ENCODE data around the gene NDUFAF8. TPM values are rescaled to one million over a fixed set of nuclear protein-coding genes. Genes with fewer than 3 reads are reported as not detected.
A peak's percentile ranks its signal among the peaks of the same experiment; 100 is the strongest.
"Not testable (repeated sequence)": the region's sequence is repeated elsewhere in the genome, so short reads cannot be mapped to it uniquely, and the experiment has no call there.

Gene NDUFAF8
- total RNA-seq, 1 donor from 2014 or later = 77.0 TPM

DNA sequence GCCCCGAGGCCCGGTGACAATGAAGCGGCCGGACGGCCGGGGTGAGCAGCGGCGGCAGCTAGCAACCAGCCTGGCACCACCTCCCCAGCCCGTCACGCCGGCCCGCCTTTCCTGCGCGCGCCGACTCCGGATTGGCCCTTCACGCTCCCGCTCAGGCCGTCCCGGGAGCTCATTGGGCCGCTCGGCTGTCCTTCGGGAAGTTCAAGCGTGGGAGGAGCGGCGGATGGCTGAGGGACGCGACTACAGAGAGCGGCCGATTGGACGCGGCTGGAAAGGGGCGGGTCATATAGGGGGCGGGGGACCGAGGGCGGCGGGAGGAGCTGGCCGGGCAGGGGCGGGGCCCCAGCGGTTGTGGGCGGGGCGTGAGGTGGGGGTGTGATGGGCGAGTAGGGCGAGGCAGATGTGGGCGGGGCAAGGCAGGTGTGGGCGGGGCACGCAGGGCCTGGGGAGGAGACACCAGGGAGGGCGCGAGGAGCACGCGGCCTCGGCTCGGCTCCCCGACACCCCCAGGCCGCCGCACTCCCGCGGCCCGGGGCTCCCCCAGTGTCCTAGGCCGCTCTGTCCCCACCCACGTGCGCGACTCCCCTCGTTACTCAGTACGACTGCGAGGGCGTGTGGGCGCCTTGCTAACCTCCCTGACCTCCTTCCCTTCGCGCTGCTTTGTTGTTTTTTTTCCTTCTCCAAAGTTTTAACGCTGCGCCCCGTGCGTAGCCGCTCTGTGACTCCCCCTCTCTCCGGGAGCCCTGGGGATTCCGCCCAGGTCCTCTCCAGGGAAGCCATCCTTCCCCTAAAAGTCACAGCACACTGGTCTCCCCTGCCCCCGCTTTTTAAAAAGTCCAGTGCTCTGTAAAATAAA, 16.0 kb upstream of the NDUFAF8 start, which contains the start of gene CEP131:
TSS of gene CEP131 (minus strand) at position 60 of the 856 bp plus-strand sequence. CDS start 2,909 bp downstream, outside the sequence.
- DNase-seq (ENCODE audit: low spot score) = peak; percentile 99

DNA sequence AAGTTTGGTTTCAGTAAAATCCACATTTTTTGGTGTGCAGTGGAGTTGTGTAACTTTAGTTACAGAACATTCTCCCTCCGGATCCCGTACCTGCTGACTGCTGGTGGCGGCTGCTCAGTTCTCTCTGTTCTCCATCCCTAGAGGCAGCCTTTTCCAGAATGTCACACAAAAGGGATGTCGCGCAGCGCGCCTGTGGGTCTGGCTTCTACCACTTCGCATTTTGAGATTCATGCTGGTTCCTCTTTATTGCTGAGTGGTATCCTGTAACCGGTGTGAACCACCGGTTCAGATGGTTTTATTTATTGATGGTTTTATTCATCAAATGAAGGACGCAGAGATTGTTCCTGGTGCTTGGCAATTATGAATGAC, 15.4 kb upstream of the NDUFAF8 start:
- peak; percentile 10 for DNase-seq (ENCODE audit: low spot score)

DNA sequence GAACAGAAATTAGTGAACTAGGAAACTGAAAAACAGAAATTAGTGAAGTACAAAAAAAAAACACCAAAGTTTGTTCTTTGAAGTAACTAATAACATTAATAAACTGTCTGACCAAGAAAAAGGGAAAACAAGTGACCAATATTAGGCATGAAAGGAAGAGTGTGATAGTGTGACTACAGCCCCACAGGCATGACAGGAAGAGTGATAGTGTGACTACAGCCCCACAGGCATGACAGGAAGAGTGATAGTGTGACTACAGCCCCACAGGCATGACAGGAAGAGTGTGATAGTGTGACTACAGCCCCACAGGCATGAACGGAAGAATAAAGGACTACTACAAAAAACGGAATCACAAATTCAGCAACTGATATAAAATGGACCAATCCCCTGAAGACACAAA, 11.5 kb upstream of the NDUFAF8 start:
- not testable (repeated sequence) for DNase-seq (ENCODE audit: low spot score)

DNA sequence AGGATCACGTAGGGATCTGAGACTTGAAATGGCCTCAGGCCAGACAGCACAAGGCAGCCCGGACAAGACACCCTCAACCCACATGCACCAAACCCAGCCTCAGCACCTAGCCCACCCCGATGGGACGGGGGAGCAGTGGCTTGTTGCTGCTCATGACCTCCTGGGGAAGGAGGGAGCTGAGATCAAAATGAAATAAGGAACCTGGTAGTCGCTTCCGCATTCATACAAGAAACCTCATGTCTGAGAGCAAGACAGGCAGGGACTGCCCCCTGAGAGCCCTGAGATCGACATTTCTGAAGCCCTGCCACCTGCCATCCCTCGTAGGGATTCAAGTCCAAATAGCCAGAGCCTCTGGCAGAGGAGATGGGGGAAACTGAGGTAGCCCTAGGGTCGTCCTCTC, 10.7 kb upstream of the NDUFAF8 start:
- peak; percentile 31 for DNase-seq (ENCODE audit: low spot score)

DNA sequence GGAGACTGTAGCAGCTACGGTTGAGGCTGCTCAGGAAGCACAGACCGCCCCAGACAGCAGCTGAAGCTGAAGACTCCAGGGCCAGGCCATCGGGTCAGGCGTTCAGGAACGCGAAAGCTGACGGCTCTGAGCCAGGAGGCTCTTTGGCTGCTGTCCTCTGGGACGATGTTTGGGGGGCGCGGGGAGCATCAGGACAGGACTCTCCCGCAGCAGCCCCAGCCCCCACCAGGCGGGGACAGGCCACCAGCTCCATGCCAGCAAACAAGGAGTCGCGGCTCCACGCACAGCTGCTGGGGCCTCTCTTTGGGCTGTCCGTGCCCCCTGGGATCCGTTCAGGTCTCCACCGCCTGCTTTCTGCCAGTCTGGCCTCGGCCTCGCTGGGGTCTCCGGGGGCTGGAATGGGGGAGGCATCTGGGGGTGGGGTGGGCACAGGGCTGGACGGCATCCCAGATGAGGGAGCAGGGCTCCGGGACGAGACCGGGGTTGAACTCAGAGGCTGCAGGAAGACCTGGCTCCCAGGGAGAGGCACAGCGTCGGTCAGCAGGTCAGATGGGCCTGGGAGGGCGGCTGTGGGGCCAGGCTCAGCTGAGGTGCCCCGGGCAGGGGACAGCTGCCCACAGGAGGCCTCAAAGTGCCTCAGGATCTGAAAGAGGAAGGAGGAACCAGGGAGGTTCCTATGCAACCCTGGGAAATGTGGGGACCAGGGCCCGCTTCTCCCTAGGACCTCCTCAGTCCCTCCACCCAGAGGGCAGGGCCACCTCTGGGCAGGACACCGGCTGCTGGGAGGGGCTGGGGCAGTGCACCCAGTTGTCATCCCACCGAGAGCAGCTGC, 10.1 kb upstream of the NDUFAF8 start:
- DNase-seq (ENCODE audit: low spot score) = no peak

DNA sequence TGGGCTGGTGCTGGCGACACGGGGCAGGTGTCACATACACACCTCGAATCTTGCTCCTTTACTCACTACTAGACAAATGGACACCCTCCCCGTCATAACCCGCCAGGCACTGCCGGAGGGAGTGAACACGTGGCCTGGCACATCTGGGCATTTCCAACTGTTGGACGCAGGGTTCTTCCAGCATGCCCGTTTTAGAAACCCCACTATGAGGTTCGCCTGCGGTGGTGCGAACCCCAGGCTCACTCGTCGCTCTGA, 9.5 kb upstream of the NDUFAF8 start:
- DNase-seq (ENCODE audit: low spot score) = no peak

DNA sequence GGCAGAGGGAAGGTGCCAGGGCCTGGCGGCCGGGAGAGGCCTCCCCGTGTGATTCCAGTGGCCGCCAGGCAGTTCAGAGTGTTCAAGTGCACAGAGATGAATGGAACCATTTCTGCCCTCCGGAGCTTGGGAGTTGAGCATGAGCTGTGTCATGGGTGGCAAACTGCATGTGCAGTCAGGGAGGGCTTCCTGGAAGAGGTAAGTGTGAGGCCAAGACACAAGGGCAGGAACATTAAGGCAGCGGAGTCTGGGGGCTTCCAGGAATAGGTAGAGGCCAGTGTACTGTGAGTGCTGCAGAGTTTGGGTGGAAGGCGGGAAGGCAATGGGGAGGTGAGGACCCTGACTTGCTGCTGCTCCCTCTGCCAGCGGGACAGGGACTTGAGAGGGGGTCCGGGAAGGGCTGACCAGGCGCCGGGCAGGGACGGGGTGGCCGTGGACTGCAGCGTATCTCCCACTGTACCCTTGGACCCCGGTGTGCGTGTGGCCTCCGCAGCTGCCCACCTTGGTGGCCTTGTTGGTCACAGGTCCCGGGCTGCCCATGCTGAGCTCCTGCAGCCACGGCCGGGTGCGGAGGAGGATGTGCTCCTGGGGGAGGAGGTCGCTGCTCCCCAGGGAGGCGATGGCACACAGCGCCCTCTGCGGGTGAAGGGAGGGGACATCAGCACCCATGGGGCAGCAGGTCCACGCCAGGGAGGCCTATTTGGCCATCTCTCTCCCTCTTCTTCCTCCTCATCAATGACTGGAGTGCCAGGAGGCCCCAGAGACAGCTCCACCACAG, 8.9 kb upstream of the NDUFAF8 start:
- DNase-seq (ENCODE audit: low spot score) = no peak

DNA sequence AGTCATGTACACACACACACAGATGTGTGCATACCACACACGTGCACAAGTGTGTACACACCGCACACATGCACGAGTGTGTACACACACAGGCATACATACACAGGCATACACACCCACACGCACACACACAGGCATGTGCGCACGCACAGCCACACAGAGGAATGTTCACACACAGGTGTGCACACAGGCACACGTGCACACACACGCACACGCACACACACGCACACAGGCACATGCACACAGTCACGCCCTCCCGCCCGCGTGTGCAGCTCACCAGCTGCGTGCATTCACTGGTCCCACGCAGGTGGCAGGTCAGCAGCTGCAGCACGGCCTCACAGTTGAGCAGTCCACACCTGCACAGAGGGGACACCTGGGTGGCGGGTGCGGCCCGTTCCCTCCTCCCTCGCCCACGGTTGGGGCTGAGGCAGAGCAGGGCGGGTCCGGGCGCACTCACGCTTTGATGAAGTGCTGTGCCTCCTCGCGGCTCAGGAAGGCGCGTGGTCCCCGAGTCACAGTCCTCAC, 7.9 kb upstream of the NDUFAF8 start:
- no peak for DNase-seq (ENCODE audit: low spot score)

DNA sequence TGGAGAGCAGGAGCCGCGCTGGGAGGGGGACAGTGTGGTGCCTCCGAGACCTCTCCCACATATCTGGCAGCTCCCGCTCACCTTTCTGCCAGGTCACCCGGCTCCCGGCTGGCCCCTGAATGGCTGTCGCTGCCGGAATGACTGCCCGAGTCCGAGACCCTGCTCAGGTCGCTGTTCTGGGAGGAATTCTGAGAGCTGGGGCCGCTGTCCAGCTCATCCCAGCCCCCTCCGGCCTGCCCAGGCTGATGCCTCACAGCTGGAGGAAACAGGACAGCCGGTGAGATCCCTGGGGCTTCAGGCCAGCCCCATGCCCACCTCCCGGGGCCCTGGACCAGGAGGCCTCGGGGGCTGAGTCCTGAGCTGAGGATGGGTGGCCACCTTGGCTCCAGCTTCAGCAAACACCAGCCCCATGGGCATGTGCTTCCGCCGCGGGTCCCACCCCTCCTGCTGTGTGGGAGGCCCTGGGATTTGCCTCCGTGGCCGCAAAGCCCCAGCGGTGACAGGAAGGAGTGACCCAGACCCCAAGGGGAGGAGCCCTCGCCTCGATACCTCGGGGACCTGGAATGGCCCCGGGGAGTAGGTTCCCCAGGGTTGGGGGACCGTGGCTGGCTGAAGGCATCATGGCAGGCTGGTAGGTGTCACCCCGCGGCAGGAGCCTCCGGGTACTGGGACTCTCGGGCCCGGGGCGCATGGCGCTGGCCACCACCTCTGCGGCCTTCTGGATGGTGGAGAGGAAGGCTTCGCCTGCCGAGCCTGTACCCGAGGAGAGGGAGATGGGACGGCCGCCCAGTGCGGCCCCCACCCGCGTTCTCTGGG, 7.1 kb upstream of the NDUFAF8 start:
- no peak for DNase-seq (ENCODE audit: low spot score)

DNA sequence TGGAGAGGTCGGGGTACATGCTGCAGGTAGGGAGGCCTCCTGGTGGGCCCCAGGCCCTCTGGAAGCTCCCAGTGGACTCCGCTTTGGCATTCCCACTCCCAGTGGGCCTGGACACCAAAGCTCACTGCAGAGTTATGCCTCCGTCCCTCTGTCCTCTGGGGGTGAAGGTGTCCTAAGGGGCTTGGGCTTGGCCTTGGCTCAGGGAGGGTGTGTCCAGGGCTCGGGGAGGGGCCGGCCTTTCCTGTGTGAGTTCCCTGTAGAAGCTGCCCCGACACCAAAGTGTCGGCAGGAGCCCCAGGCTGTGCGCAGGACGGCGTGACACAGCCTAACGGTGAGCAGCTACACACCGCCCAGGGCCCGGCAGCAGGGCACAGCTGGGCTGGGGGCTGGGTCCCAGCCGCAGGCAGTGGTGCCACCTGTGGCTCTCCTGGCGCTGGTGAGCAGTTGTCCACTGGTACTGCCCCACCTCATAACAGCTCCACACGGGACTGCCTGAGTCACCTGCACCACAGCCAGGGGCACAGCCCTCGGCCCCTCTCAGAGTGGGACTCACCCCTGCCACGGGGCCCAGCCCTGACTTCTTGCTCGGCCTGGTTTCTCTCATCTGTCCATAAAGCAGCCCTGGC, 6.4 kb upstream of the NDUFAF8 start:
- peak; percentile 37 for DNase-seq (ENCODE audit: low spot score)

DNA sequence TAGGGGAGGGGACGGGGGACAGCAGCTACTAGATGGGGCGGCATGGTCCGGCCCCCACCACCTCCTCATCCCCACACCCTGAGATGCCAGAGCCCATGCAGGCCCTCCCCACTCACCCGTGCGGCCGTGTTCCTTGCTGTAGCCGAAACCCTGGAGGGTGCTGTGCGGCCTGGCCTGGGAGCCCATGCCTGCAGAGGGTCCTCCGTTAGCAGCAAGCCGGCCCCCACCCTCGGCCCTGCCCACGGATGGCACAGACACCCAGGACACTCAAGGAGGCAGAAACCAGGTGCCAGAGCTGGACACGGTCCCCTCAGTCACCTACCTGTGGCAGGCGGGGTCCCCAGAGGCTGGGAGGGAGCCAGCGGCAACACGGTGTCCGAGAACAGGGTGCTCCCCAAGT, 5.8 kb upstream of the NDUFAF8 start:
- DNase-seq (ENCODE audit: low spot score) = no peak

DNA sequence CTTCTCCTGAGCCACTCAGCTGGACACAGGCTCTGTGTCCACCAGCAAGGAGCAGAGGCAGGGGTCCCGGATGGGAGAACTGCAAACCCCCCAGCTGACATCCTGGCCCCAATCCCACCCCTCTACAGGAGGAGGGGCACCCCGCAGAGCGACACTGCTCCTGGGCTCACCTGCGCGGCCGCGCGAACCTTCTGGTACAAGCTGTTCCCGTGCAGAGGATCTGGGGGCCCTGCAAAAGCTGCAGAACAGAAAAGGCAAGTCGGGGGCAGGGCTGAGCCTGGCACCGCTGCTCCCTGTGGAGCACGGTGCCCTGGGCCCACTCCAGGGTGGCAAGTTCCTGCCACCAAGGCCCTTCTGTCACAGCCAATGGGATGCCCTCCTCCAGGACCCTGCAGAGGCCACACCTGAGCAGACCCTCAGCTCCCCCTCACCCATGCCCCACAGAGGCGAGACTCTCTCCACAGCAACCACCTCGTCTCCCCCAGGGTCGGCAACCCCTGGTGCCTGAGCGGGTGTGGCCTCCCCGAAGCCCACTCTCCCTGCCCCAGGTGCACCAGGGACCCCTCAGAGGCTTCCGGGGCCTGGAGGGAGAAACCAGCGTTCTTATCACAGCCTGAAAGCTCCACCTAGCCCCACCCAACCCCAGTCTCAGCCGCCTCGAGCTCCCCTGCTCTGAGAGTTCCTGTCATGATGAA, 5.2 kb upstream of the NDUFAF8 start:
- no peak for DNase-seq (ENCODE audit: low spot score)

DNA sequence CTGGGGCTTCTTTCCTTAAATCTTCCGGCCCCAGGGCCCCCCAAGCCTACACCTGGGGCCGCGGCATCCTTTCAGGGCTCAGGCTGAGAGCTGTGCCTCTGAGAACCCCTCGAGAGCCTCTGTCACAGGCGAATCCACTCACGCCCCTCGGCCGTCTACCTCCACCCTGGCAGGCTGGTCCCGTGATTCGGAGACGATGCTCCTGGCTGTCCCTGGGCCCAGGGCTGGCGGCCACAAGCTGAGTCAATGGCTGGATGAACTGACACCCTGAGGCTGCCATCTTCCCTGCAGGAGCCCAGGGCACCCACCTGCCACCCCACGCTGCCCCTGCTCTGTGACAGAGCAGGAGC, 4.6 kb upstream of the NDUFAF8 start:
- no peak for DNase-seq (ENCODE audit: low spot score)

DNA sequence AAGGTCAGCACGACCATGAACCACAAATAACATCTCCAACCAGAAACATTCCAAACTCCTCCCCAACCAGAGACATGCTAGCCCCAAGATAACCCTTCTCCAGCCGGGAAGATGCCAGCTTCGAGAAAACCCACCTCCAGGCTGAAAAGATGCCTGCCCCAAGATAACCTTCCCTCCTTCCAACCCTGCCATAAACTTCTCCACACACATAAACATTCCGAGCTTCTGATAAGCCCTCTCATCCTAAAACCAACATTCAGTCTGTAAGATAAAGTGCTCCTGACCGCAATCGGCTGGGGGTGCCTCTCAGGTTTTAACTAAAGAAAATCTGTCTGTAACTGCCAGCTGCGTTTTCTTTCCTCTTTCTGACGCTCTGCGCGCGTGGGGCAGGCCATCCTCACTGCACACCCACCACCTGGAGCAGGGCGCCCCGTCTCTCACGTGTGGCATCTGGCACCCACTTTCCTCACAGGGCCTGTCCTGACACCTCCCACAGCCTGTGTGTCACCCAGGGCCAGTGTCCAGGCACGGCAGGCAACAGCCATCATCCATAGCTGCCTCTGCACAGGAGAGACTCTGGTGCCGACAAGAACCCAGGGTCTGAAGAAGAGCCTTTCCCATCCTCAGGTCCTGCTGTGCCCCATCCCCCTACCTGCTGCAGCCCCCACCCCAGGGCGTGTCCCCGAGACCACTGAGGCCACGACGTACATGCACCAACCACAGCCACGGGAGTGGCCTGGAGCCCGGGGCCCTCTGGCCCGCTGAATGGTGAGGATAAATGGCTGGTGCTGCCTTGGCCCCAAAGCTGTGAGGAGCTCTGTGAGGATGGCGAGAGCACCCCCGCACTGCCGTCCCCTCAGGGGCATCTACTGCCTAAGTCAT, 3.9 kb upstream of the NDUFAF8 start:
- DNase-seq (ENCODE audit: low spot score) = peak; percentile 35

DNA sequence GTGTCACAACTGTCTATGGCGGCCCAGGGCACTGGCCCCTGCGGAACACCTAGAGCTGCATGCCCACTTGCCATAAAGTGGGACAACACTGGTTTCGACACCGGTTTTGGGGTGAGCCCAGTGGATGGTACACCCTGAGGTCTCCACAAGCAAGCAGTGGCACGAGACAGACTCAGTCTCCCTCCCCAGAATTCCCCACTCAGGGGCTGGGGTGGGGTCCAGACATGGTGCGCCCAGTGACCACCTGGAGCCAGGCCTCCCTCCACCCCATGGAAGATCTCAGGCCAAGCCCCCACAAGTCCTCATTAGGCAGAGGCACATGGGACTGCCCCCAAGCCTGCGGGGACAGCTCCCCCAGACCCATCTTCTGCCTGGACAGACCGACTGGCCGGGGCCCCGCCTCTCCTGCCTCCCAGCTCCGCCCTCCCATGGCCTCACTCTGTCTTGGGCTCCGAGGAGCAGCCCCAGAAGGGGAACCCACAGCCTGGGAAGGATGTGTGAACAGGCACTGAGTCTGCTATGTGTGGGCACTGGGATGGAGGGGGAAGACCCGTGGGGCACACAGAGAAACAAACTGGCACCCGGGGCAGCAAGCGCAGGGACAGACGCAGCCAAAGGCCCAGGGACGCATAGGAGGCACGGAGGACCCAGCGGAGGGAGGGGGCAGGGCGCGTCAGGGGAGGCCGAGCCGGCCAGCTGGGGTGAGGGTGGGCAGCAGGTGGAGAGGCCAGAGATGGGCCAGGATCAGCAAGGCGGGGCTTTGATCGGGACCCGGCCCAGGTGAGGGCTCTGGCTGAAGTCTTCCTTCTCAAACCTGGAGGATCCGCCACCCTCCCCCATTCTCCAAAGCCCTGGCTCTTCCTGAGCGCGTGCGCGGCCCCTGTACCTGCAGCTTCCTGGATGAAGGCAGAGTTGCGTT, 3.0 kb upstream of the NDUFAF8 start:
- no peak for DNase-seq (ENCODE audit: low spot score)

DNA sequence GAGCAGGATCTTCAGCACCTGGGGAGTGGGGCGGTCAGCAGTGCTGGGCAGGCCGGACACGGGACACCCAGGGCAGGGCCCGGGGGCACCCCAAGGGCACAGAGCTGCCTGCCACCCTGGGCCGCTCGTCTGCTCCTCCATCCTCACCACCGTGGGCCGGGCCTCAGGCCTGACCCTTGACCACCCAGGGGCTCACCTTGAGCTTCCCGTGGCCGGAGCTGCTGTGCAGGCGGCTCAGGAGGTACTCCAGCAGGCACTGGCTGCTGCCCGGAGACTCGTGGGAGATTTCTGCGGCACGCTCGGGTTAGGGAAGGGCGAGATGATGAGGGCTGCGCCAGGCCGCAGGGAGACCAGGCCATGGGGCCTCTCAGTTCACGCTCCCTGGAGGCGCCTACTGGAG, 2.3 kb upstream of the NDUFAF8 start:
- no peak for DNase-seq (ENCODE audit: low spot score)

DNA sequence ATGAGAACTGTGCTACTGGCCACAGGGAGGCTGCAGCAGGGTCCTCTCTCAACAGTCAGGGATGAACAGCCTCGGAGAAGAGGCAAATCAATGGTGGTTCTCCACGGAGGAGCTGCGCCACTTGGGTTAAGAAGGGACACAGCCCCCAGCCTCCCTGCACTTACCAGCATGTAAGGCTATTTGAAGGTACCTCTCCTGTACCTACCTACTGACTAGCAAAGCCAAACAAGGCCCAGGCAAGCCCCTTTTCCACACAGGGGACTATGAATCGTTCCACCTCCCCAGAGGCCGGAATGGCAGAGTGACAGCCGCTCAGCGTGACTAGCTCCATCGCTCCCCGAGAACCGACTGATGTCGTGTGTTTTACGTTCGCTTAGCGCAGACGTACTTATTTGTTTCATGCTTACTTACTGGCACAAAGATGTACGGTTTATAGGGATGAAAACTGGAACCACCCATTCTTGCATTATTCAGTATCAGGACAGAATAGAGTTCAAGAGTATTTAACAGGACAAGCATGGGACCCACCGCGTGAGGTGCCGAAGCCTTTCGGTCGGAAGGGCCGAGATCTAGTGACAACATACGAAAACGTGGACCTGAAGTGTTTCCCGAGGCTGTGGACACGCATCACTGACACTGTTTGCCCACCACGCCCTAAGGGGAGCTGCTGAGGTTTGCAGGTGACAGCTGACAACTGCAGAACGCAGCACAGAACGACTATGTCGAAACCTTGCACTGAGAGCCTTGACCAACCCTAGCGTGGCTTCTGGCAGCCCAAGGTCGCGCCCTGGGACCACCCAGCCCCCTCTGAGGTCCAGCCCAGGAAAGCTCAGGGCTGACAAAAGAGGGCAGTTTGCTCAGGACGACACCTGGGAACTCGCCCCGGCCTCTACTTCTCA, 1.3 kb upstream of the NDUFAF8 start:
- no peak for DNase-seq (ENCODE audit: low spot score)
